PC-9 (cell line): ENCODE results near the gene KLF13. TPM values are rescaled to one million over a fixed set of nuclear protein-coding genes. Genes with fewer than 3 reads are reported as not detected.

Experiments used
- BruUV-seq: library from RNA; stranded (reverse); fragments of 400-500 nt; replicated peaks from 2 replicates; lab custom pipeline; 2021; lab: Mats Ljungman, UMichigan
- CTCF ChIA-PET: fragments of 300-600 bp; sonication (Branson Sonifier 250); formaldehyde crosslinking; loops from one replicate; lab custom pipeline; 2022; ENCODE audit warnings: antibody characterized with exemption; lab: Charles Lee
- POLR2A ChIA-PET: fragments of 300-600 bp; sonication (Branson Sonifier 250); formaldehyde crosslinking; loops from one replicate; lab custom pipeline; 2022; ENCODE audit warnings: antibody characterized with exemption; ENCODE audit not compliant: unreplicated experiment; lab: Charles Lee
- DNase-seq, 2 experiments: peaks; one replicate each; pipeline versions ENCODE4 v3.0.0 to v3.0.0-alpha.2; 2015 to 2022; ENCODE audit warnings: mixed read lengths in 1 of 2
- H2AFZ ChIP-seq: fragments of 200-600 bp; sonication (generic); 2 replicates; pipeline ENCODE4 v1.8.1; 2017; ENCODE audit warnings: antibody characterized with exemption
- H3F3A ChIP-seq: fragments of 200-600 bp; sonication (generic); 2 replicates; pipeline ENCODE4 v1.8.1; 2017; ENCODE audit warnings: antibody characterized with exemption, mild to moderate bottlenecking, low read depth; ENCODE audit not compliant: insufficient read depth
- H3K27ac ChIP-seq: fragments of 200-600 bp; sonication (generic); 2 replicates; pipeline ENCODE4 v1.6.1; 2016; ENCODE audit warnings: mixed run types
- H3K27me3 ChIP-seq: fragments of 200-600 bp; sonication (generic); 2 replicates; pipeline ENCODE4 v1.6.1; 2016; ENCODE audit warnings: low read depth, mixed run types; ENCODE audit not compliant: insufficient read depth
- H3K36me3 ChIP-seq: fragments of 200-600 bp; sonication (generic); 2 replicates; pipeline ENCODE4 v1.6.1; 2016; ENCODE audit warnings: low read depth, mixed run types
- H3K4me1 ChIP-seq: fragments of 200-600 bp; sonication (generic); replicated peaks from 2 replicates; pipeline ENCODE4 v1.6.1; 2016; ENCODE audit warnings: mixed run types; ENCODE audit not compliant: insufficient read depth
- H3K4me2 ChIP-seq: fragments of 200-600 bp; sonication (generic); 2 replicates; pipeline ENCODE4 v1.6.1; 2017; ENCODE audit warnings: mixed run types
- H3K4me3 ChIP-seq: fragments of 200-600 bp; sonication (generic); 2 replicates; pipeline ENCODE4 v1.6.1; 2016; ENCODE audit warnings: mixed run types
- H3K79me2 ChIP-seq: fragments of 200-600 bp; sonication (generic); 2 replicates; pipeline ENCODE4 v1.6.1; 2017; ENCODE audit warnings: low read depth, mixed run types
- H3K9me2 ChIP-seq: fragments of 200-600 bp; sonication (generic); 2 replicates; pipeline ENCODE4 v1.8.1; 2017; ENCODE audit warnings: mild to moderate bottlenecking; ENCODE audit not compliant: insufficient read depth
- H3K9me3 ChIP-seq: fragments of 200-600 bp; sonication (generic); 2 replicates; pipeline ENCODE4 v1.8.1; 2016; ENCODE audit warnings: low read depth; ENCODE audit not compliant: insufficient read depth
- H4K20me1 ChIP-seq: fragments of 200-600 bp; sonication (generic); 2 replicates; pipeline ENCODE4 v1.8.1; 2017; ENCODE audit not compliant: insufficient read depth
- EZH2 ChIP-seq: fragments of 200-600 bp; sonication (generic); IDR thresholded peaks from 2 replicates; pipeline ENCODE4 v1.8.0; 2017; ENCODE audit warnings: antibody characterized with exemption, low read depth
- intact Hi-C: fragments of 100-400 bp; cut with micrococcal nuclease; formaldehyde crosslinking; loops from one replicate; pipeline ENCODE4 v1.10.0; 2022; ENCODE audit not compliant: unreplicated experiment
- total RNA-seq: library from RNA; stranded (reverse); gene quantifications from 2 replicates; pipeline ENCODE4 v1.2.3, GENCODE V29; 2021
- TF ChIP-seq, protein P1 (sequence below): fragments of 200-600 bp; sonication (generic); conservative IDR thresholded peaks from 2 replicates; pipeline ENCODE4 v1.6.1; 2017; ENCODE audit warnings: mixed run types, antibody characterized with exemption, mild to moderate bottlenecking, moderate library complexity

KLF13 gene
- total RNA-seq, 1 experiment from 2014 or later, result 3.4 TPM

DNA sequence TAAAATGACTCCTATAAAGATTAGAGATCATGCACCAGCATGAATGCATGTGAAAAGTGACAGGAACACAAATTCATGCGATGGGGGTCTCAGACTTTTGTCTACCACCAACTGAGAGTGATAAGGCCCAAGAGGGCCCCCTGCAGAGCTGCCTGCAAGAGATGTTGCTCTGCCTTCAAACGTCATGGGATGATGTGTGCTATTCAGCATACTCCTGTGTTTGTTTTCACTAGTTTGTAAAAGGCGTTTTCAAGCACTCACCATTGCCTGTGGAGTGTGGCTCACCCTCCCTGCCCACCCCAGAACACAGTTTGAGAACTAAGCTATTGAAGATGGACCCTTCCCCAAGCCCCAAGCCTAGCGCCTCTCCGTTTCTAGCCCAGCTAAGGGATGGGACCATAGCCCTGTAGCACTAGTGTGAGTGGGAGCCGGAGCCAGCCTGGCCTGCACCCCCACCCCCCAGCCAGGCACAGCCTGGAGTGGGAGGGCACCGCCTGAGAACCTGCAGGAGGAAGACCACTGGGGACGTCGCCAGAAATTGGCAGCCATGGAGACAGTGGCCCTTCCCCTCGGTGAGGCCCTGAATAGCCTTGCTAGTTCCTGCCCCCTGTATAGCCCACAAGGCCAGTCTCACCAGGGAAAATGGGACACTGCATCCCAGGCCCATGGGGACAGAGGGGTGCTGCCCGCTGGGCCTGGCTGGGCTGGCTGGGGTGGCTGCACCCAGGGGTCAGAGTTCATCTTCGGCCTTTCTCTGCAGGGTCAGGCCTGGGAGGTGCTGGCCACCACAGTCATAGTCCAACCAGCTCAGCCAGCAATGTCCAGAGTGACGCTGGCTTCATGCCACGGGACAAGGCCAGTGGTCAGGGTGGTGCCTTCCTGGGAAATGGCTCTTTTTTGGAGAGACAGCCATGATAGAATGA lies 22.6 kb upstream of the KLF13 start:
- TF ChIP-seq EZH2, result no peak
- TF ChIP-seq, protein P1, sequence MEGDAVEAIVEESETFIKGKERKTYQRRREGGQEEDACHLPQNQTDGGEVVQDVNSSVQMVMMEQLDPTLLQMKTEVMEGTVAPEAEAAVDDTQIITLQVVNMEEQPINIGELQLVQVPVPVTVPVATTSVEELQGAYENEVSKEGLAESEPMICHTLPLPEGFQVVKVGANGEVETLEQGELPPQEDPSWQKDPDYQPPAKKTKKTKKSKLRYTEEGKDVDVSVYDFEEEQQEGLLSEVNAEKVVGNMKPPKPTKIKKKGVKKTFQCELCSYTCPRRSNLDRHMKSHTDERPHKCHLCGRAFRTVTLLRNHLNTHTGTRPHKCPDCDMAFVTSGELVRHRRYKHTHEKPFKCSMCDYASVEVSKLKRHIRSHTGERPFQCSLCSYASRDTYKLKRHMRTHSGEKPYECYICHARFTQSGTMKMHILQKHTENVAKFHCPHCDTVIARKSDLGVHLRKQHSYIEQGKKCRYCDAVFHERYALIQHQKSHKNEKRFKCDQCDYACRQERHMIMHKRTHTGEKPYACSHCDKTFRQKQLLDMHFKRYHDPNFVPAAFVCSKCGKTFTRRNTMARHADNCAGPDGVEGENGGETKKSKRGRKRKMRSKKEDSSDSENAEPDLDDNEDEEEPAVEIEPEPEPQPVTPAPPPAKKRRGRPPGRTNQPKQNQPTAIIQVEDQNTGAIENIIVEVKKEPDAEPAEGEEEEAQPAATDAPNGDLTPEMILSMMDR, result no peak
- ChIA-PET POLR2A (no interaction called here), CTCF (no interaction called here)
- Histone ChIP-seq H3K36me3 (no peaks in the 10 kb centered on the region), H3K4me1 (no peaks in the 10 kb centered on the region), H3F3A (no peaks in the 10 kb centered on the region), H3K4me3 (no peak overlapping the region), H3K27ac (no peak overlapping the region), H3K4me2 (no peak overlapping the region), H2AFZ (no peak overlapping the region), H3K27me3 (peaks cover 44% of the 10 kb centered on the region), H3K9me2 (no peaks in the 10 kb centered on the region), H4K20me1 (no peaks in the 10 kb centered on the region), H3K9me3 (no peaks in the 10 kb centered on the region), H3K79me2 (no peaks in the 10 kb centered on the region)
- DNase-seq, result no peak
- BruUV-seq, result no TSS peak
- intact Hi-C loops, result no loop called here

DNA sequence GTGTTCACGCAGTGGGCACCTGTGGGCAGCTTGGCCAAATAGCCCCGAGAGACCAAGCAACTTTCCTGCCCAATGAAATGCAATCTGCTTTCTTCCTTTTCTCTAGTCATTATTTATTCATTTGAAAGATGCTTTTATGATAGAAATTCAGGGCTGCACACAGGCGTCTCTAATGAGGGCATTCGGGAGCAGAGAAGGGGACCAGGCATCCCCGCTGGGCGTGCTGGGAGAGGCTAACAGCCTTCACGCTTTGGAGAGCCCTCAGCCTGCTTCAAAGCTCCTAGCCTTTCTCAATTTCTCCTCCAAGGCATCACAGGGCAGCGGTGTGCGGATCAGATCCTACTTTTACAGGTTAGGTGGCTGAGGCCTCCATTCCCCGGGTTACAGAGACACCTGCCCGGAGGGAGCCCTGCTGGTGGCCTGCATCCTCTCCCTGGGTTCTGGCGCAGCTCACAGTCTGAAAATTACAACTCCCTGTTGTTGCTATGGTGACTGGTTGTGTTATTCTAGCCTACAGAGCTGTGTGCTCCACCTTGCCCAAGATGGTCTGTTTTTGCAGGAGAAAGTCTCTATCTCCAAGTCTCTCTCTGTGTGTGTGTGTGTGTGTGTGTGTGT lies 21.8 kb upstream of the KLF13 start:
- POLR2A ChIA-PET, result no interaction called here
- Histone ChIP-seq H3K4me3 (no peak overlapping the region), H3K9me2 (no peaks in the 10 kb centered on the region), H3K79me2 (no peaks in the 10 kb centered on the region), H3F3A (no peaks in the 10 kb centered on the region), H3K4me1 (no peaks in the 10 kb centered on the region), H4K20me1 (no peaks in the 10 kb centered on the region), H2AFZ (no peak overlapping the region), H3K27ac (no peak overlapping the region), H3K27me3 (peaks cover 48% of the 10 kb centered on the region), H3K36me3 (no peaks in the 10 kb centered on the region), H3K4me2 (no peak overlapping the region), H3K9me3 (no peaks in the 10 kb centered on the region)
- DNase-seq, result no peak
- TF ChIP-seq, protein P1, result no peak
- no peak for TF ChIP-seq EZH2
- intact Hi-C loops, result no loop called here
- BruUV-seq, result no TSS peak
- CTCF ChIA-PET, result no interaction called here

DNA sequence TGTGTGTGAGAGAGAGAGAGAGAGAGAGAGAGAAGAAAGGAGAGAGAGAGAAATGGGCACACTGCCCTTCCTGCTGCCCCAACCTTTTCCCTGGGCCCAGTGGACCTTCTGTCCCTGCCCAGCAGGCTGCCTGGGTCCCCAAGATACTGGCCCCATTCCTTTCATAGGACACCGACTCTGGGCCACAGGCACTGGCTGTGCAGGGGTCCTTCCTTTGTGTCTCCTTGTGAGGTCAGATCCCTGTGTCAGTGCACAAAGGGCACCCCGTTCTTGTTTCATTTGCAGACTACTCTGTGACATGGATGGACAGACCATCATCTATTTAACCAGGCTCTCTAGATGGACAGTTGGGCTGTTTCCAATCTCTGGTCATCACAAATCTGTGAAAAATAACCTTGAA lies 21.3 kb upstream of the KLF13 start:
- H3K36me3 ChIP-seq, result no peaks in the 10 kb centered on the region
- no peak overlapping the region for H2AFZ ChIP-seq
- no peaks in the 10 kb centered on the region for H3K9me3 ChIP-seq
- no peak overlapping the region for H3K4me3 ChIP-seq
- no peak for DNase-seq
- no peak overlapping the region for H3K27ac ChIP-seq
- H4K20me1 ChIP-seq, result no peaks in the 10 kb centered on the region
- peaks cover 54% of the 10 kb centered on the region for H3K27me3 ChIP-seq
- H3F3A ChIP-seq, result no peaks in the 10 kb centered on the region
- no peaks in the 10 kb centered on the region for H3K9me2 ChIP-seq
- TF ChIP-seq EZH2, result no peak
- TF ChIP-seq, protein P1, result no peak
- ChIA-PET POLR2A (no interaction called here), CTCF (no interaction called here)
- H3K4me2 ChIP-seq, result no peak overlapping the region
- BruUV-seq, result no TSS peak
- intact Hi-C loops, result no loop called here
- no peaks in the 10 kb centered on the region for H3K79me2 ChIP-seq
- no peaks in the 10 kb centered on the region for H3K4me1 ChIP-seq
